ENCODE results near the gene TUBGCP2. TPM values are rescaled to one million over a fixed set of nuclear protein-coding genes. Genes with fewer than 3 reads are reported as not detected.

Gene TUBGCP2
- total and polyA plus RNA-seq, 9 of the 15 experiments (the other 6 are each of a cell fraction or from before 2014, with no cell fraction given), result 4.3 to 56.6 (median 28.4) TPM

GRCh38 chr10:133245439-133246235 lies 63.0 kb downstream of the TUBGCP2 start (continued):
- TF ChIP-seq, protein P1, sequence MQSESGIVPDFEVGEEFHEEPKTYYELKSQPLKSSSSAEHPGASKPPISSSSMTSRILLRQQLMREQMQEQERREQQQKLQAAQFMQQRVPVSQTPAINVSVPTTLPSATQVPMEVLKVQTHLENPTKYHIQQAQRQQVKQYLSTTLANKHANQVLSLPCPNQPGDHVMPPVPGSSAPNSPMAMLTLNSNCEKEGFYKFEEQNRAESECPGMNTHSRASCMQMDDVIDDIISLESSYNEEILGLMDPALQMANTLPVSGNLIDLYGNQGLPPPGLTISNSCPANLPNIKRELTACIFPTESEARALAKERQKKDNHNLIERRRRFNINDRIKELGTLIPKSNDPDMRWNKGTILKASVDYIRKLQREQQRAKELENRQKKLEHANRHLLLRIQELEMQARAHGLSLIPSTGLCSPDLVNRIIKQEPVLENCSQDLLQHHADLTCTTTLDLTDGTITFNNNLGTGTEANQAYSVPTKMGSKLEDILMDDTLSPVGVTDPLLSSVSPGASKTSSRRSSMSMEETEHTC (IDR thresholded peaks at IDR 0.05), result no peak
- TF ChIP-seq POLR2AphosphoS5 (IDR thresholded peaks at IDR 0.05; ENCODE audit: control insufficient read depth, insufficient read depth, low read depth, low read length) (peak; percentile 65; the same call in 1 of the 2 replicates), MAFG (tag; conservative IDR thresholded peaks at IDR 0.05) (no peak), HNRNPL (IDR thresholded peaks at IDR 0.05; ENCODE audit: low read depth, low read length) (no peak), E2F5 (CRISPR knock-in tag; IDR thresholded peaks at IDR 0.05) (no peak), ZNF175 (CRISPR knock-in tag; IDR thresholded peaks at IDR 0.05; ENCODE audit: low read depth) (no peak), GTF3C2 (IDR thresholded peaks at IDR 0.05; ENCODE audit: borderline replicate concordance, extremely low read depth, insufficient read length) (no peak), XRCC3 (IDR thresholded peaks at IDR 0.05) (no peak), IFI16 (CRISPR knock-in tag; IDR thresholded peaks at IDR 0.05) (no peak), MAX (CRISPR knock-in tag; IDR thresholded peaks at IDR 0.05) (peak; percentile 18; the same call in 1 of the 2 replicates), NR1H2 (CRISPR knock-in tag; IDR thresholded peaks at IDR 0.05) (no peak), EWSR1 (IDR thresholded peaks at IDR 0.05; ENCODE audit: borderline replicate concordance, low read depth, partially characterized antibody) (no peak), GATAD2B (IDR thresholded peaks at IDR 0.05; ENCODE audit: borderline replicate concordance) (peak; percentile 29; the same call in 1 of the 2 replicates), TOE1 (IDR thresholded peaks at IDR 0.05; ENCODE audit: borderline replicate concordance) (no peak), TOE1 (CRISPR knock-in tag; IDR thresholded peaks at IDR 0.05; ENCODE audit: borderline replicate concordance, low read depth) (no peak)
- TF ChIP-seq, protein P2, sequence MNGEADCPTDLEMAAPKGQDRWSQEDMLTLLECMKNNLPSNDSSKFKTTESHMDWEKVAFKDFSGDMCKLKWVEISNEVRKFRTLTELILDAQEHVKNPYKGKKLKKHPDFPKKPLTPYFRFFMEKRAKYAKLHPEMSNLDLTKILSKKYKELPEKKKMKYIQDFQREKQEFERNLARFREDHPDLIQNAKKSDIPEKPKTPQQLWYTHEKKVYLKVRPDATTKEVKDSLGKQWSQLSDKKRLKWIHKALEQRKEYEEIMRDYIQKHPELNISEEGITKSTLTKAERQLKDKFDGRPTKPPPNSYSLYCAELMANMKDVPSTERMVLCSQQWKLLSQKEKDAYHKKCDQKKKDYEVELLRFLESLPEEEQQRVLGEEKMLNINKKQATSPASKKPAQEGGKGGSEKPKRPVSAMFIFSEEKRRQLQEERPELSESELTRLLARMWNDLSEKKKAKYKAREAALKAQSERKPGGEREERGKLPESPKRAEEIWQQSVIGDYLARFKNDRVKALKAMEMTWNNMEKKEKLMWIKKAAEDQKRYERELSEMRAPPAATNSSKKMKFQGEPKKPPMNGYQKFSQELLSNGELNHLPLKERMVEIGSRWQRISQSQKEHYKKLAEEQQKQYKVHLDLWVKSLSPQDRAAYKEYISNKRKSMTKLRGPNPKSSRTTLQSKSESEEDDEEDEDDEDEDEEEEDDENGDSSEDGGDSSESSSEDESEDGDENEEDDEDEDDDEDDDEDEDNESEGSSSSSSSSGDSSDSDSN (IDR thresholded peaks at IDR 0.05; ENCODE audit: borderline replicate concordance in 1 of 2, low read depth in 2 of 2, low read length in 2 of 2), result 0 out of 4 replicates have a peak, but pooled peaks of 1 of the 2 experiments have one; percentile 40
- TF ChIP-seq, protein P3, sequence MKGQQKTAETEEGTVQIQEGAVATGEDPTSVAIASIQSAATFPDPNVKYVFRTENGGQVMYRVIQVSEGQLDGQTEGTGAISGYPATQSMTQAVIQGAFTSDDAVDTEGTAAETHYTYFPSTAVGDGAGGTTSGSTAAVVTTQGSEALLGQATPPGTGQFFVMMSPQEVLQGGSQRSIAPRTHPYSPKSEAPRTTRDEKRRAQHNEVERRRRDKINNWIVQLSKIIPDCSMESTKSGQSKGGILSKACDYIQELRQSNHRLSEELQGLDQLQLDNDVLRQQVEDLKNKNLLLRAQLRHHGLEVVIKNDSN (CRISPR knock-in tag; IDR thresholded peaks at IDR 0.05), result no peak
